Measurements from ENCODE around the gene SDCBP2.

SDCBP2 gene

DNA sequence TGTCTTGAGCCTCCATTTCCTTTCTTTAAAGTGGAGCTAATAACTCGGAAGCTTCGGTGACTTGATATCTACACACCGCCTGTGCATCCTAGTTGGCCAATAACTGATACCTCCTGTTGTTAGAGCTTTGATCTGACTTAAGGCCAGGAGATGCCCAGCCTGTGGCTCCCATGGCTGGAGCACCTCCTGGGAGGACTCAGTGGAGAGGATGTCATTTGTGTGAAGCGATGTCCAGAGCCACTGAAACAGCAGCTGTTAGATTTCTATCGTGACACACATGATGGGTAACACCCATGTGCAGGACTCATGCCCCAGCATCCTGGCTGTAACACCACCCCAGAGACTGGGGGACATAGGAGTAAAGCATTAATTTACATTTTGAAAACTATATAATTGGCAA lies 30.8 kb downstream of the SDCBP2 start:
- DNase-seq (ENCODE audit: low read depth in 3 of 3, low spot score in 1 of 3) = no peak

GRCh38 chr20:1297486-1297885 lies 31.5 kb downstream of the SDCBP2 start:
- DNase-seq (ENCODE audit: low read depth in 3 of 3, low spot score in 1 of 3) = no peak

DNA sequence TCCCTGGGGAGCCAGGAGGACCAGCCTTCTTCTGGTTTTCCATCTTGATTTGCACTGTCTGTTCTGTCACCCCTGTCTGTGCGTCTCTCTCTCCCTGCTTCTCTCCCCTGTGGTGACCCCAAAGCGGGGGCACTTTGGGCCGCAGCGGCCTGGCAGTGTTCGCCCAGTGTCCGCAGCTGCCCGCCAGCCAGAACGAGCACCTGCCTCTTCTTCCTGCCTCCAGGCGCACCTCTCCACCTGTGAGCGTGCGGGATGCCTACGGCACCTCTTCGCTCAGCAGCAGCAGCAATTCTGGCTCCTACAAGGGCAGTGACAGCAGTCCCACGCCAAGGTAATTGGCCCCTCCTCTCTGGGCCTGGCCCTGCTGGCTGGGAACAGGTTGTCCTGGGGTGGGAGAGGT lies 32.0 kb downstream of the SDCBP2 start:
- no peak for DNase-seq (ENCODE audit: low read depth in 3 of 3, low spot score in 1 of 3)

GRCh38 chr20:1296117-1296610 lies 32.8 kb downstream of the SDCBP2 start:
- no peak for DNase-seq (ENCODE audit: low read depth in 3 of 3, low spot score in 1 of 3)

- DNase-seq (ENCODE audit: low read depth in 3 of 3, low spot score in 1 of 3) = no peak
Measured at GRCh38 chr20:1295276-1295930, 33.5 kb downstream of the SDCBP2 start.

- no peak for DNase-seq (ENCODE audit: low read depth in 3 of 3, low spot score in 1 of 3)
Measured at GRCh38 chr20:1294497-1294896, 34.4 kb downstream of the SDCBP2 start.

GRCh38 chr20:1293641-1294379 lies 35.1 kb downstream of the SDCBP2 start:
- DNase-seq (ENCODE audit: low read depth in 3 of 3, low spot score in 1 of 3) = no peak

DNA sequence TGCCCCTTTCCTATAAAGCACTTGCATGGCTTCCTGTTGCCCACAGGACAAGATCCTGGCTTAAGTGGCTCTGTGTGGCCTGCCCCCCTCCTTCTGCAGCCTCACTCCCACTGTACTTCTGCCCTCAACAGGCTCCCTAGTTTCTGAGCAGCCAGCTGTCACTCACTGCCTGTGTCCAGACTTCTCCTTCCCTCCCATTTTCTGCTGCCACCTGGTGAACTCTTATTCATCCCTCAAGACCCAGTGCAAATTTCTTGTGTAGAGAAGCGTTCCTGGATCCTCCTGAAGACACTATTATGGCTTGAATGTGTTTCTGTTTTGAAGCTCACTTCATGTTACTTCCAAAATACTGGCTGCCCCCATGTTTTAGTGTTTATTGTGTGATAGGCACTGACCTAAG lies 36.3 kb downstream of the SDCBP2 start:
- DNase-seq (ENCODE audit: low read depth in 3 of 3, low spot score in 1 of 3) = no peak

GRCh38 chr20:1291191-1291741 lies 37.7 kb downstream of the SDCBP2 start:
- no peak for DNase-seq (ENCODE audit: low read depth in 3 of 3, low spot score in 1 of 3)

GRCh38 chr20:1287787-1288569 lies 41.0 kb downstream of the SDCBP2 start:
- DNase-seq (ENCODE audit: low read depth in 3 of 3, low spot score in 1 of 3) = no peak

GRCh38 chr20:1287306-1287705 lies 41.6 kb downstream of the SDCBP2 start:
- no peak for DNase-seq (ENCODE audit: low read depth in 3 of 3, low spot score in 1 of 3)

DNA sequence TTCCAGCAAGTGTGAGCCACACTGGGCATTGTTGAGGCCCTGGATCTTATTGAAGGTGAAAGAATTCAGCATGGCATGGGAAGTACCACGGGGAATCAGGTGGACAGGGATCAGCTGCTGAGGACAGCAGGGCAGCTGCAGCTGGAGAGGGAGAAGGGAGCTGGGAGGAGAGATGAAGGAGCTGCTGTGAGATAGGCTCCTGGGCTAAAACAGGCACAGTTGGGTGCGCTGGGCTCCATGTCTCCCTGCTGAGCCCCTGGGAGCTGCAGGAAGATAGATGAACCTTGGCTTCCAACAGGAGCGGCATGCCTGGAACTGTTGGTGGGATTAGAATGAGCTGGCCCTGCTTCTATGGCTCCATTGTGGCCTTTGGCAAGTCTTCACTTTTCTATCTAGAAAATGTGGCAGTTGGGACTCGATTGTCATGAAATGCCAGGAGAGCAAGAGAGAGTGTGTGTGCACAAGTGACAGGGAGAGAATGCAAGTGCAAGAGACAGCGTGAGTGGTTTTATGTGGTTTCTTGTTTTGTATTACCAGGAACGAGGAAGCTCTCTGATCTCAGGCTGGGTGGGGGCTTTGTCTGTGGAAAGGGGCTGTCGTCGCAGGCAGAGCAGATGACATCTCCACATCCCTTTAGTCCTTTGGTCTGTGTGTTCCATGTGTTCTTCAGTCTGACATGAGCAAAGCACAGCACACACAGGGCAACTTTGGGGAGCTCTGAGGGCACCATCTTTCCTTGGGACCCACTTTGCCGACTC lies 42.5 kb downstream of the SDCBP2 start:
- DNase-seq (ENCODE audit: low read depth in 3 of 3, low spot score in 1 of 3) = no peak

- no peak for DNase-seq (ENCODE audit: low read depth in 3 of 3, low spot score in 1 of 3)
Measured at GRCh38 chr20:1283522-1284510, 45.1 kb downstream of the SDCBP2 start.

- no peak for DNase-seq (ENCODE audit: low read depth in 3 of 3, low spot score in 1 of 3)
Measured at GRCh38 chr20:1282966-1283365, 46.0 kb downstream of the SDCBP2 start.

DNA sequence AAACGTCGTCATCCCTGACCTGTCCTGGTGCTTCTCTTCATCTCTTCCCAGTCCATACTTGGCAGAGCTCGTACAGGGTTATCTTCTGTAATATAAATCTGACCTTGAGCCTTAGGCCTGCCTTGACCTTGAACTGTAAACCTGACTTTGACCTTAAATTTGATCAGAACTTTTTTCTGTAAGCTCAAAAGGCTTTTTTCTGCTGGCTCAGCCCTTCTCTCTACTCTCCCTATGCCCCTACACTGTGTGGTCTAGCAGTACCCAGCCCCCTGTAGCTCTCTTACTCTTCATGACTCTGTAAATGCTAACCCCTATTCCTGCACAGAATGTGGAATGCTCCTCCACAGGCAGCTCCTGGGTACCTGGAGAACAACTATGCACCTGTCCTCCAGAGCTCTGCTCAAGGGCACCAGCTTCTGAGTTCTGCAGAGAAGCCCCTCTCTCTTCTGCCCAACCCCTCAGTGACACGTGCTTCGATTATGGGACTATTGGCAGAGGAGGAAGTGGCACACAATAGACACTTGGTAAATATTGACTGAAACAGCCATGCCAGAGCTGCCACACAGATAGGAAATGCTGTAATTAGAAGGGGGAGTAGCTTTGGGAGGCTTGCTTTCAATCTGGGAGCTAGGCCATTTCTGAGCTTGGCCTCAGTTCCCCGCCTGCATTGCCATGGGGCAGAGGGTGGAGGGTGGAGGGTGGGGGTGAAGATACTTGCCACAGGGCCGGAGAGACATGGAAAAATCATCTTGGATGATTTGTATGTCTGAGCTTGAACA lies 47.5 kb downstream of the SDCBP2 start:
- no peak for DNase-seq (ENCODE audit: low read depth in 3 of 3, low spot score in 1 of 3)

DNA sequence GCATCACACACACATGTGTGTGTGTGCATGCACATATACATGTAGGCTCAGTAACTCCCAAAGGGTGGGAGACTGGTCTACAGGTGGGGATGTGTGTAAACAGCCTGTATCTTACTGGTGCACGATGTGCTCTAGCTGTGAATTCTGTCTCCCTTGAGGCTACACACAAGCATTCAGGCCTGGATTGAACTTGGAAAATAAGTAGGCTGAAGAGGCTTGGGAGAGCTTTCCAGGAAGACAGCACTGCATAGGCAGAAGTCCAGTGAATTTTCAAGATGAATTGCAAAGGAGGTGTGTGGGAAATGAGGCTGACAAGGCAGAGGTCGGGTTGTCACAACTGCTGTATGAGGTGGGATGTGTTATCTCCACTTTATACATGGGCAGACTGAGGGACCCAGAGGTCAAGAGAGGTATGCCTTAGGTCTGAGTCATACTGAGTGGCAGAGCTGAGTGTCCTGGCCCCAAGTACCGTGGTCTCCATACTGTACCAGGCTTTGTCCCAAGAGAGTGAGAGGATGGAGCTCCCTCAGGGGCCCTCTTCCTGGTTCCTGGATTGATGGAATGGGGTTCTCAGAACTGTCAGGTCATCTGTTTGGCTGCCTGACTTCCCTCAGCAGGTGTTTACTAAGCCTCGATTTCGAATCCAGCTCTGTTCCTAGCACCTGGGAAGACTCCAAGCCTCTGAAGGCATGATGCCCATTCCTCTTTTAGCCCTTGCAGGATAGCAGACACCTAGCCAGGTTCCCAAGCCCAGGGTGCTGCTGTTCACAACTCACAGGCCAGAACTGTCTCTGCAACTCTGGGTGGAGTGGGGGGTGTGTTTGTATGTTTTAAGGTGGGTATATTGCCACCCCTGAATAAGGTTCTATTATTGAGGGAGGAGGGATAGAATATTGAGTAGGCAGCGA lies 48.5 kb downstream of the SDCBP2 start:
- DNase-seq (ENCODE audit: low read depth in 3 of 3, low spot score in 1 of 3) = no peak

DNA sequence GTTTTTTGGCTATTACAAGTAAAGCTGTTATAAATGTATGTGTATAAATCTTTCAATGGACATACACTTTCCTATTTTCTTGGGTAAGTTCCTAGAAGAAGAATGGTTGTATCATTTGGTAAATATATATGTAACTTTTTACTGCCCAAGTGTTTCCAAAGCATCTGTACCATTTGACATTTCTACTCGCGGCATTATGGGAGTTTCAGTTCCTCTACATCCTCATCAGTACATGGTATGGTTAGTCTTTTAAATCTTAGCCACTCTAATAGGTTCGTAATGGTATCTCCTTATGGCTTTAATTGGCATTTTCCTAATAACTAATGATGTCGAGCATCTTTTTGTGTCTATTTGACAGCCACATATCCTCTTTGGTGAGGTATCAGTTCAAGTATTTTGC lies 49.9 kb downstream of the SDCBP2 start:
- no peak for DNase-seq (ENCODE audit: low read depth in 3 of 3, low spot score in 1 of 3)

All from stimulated activated CD4-positive, alpha-beta T cell treated with anti-CD3 and anti-CD28 coated beads, TNF-alpha, amount 100 ng/mL, for 1 hour (primary cell).